GM12892 (cell line): ENCODE measurements around the gene COG2.

Experiments
- POLR2A ChIP-seq: IDR thresholded peaks from 2 replicates; pipeline ENCODE4 v1.6.1; 2011; ENCODE audit warnings: low read depth, low read length, control low read depth
- POLR2AphosphoS5 ChIP-seq: IDR thresholded peaks from 2 replicates; pipeline ENCODE4 v1.6.1; 2011; ENCODE audit warnings: low read depth, low read length, control low read depth
- TAF1 ChIP-seq: IDR thresholded peaks from 2 replicates; pipeline ENCODE4 v1.6.1; 2011; ENCODE audit warnings: low read depth, mild to moderate bottlenecking, control low read depth, low read length, borderline replicate concordance

- TF ChIP-seq POLR2AphosphoS5: no peak
- no peak for TF ChIP-seq POLR2A
- no peak for TF ChIP-seq TAF1
These were observed 63.2 kb downstream of the COG2 start for GRCh38 chr1:230705289-230706019.
